Chondrocyte (in vitro differentiated cells): ENCODE measurements around the gene KIF3A. TPM values are rescaled to one million over a fixed set of nuclear protein-coding genes. Genes with fewer than 3 reads are reported as not detected.
"Not testable (repeated sequence)": the region's sequence is repeated elsewhere in the genome, so short reads cannot be mapped to it uniquely, and the experiment has no call there.

Experiments used
- DNase-seq: peaks from one replicate; pipeline ENCODE4 v3.0.0; 2021; ENCODE audit warnings: mixed read lengths, low spot score
- H3K27ac Mint-ChIP-seq: one replicate; pipeline ENCODE4 v1.8.0; 2021; ENCODE audit warnings: mild to moderate bottlenecking, moderate library complexity, mixed read lengths; ENCODE audit not compliant: unreplicated experiment
- H3K27me3 Mint-ChIP-seq: 2 replicates; pipeline ENCODE4 v1.8.0; 2021; ENCODE audit warnings: low read depth, mixed read lengths
- H3K36me3 Mint-ChIP-seq: 2 replicates; pipeline ENCODE4 v1.8.0; 2021; ENCODE audit warnings: low read depth, mixed read lengths
- H3K4me1 Mint-ChIP-seq: 2 replicates; pipeline ENCODE4 v1.8.0; 2021; ENCODE audit warnings: low read depth, mild to moderate bottlenecking, mixed read lengths
- H3K4me3 Mint-ChIP-seq: one replicate; pipeline ENCODE4 v1.8.0; 2021; ENCODE audit warnings: mild to moderate bottlenecking, moderate library complexity, mixed read lengths; ENCODE audit not compliant: unreplicated experiment
- H3K9me3 Mint-ChIP-seq: 2 replicates; pipeline ENCODE4 v1.8.0; 2021; ENCODE audit warnings: low read depth, mixed read lengths
- CTCF ChIP-seq: fragments of 200-600 bp; sonication (generic); IDR thresholded peaks from 2 replicates; pipeline ENCODE4 v1.5.0; 2021; ENCODE audit warnings: antibody characterized with exemption, mild to moderate bottlenecking, moderate library complexity
- total RNA-seq: library from RNA; stranded (reverse); gene quantifications from 3 replicates; pipeline ENCODE4 v1.2.1, GENCODE V29; 2021

The KIF3A gene
- total RNA-seq, 1 donor from 2014 or later, result 16.2 TPM

- Mint-ChIP-seq H3K27ac (no peak overlapping the region), H3K27me3 (no peaks in the 10 kb centered on the region)
These were observed 32.5 kb downstream of the KIF3A start for GRCh38 chr5:132704875-132705274.

GRCh38 chr5:132695956-132696355, 41.4 kb downstream of the KIF3A start:
- no peak for TF ChIP-seq CTCF
- H3K4me1 Mint-ChIP-seq, result peaks cover 2% of the 10 kb centered on the region
- H3K27me3 Mint-ChIP-seq, result no peaks in the 10 kb centered on the region
- H3K9me3 Mint-ChIP-seq, result peaks cover 3% of the 10 kb centered on the region
- peaks cover 17% of the 10 kb centered on the region for H3K36me3 Mint-ChIP-seq
- H3K4me3 Mint-ChIP-seq, result no peak overlapping the region
- H3K27ac Mint-ChIP-seq, result no peak overlapping the region
- no peak for DNase-seq

More at GRCh38 chr5:132704875-132705274, 32.5 kb downstream of the KIF3A start:
- peaks cover 8% of the 10 kb centered on the region for H3K4me1 Mint-ChIP-seq
- H3K36me3 Mint-ChIP-seq, result peaks cover 17% of the 10 kb centered on the region
- DNase-seq, result no peak
- H3K9me3 Mint-ChIP-seq, result no peaks in the 10 kb centered on the region
- no peak overlapping the region for H3K4me3 Mint-ChIP-seq
- no peak for TF ChIP-seq CTCF

- Mint-ChIP-seq H3K4me1 (peaks cover 2% of the 10 kb centered on the region), H3K27ac (no peak overlapping the region), H3K4me3 (no peak overlapping the region), H3K9me3 (peaks cover 3% of the 10 kb centered on the region), H3K27me3 (no peaks in the 10 kb centered on the region), H3K36me3 (peaks cover 7% of the 10 kb centered on the region)
- TF ChIP-seq CTCF, result no peak
- DNase-seq, result no peak
These were observed 44.7 kb downstream of the KIF3A start for GRCh38 chr5:132692632-132692967.

- not testable (repeated sequence) for H3K27me3 Mint-ChIP-seq, H3K36me3 Mint-ChIP-seq, H3K4me1 Mint-ChIP-seq, DNase-seq, H3K9me3 Mint-ChIP-seq, H3K27ac Mint-ChIP-seq, H3K4me3 Mint-ChIP-seq
These were observed 45.4 kb downstream of the KIF3A start for GRCh38 chr5:132691755-132692631.

GRCh38 chr5:132690156-132690555, 47.2 kb downstream of the KIF3A start:
- Mint-ChIP-seq H3K9me3 (peaks cover 3% of the 10 kb centered on the region), H3K27ac (no peak overlapping the region), H3K4me3 (no peak overlapping the region), H3K27me3 (no peaks in the 10 kb centered on the region), H3K36me3 (peaks cover 6% of the 10 kb centered on the region), H3K4me1 (peaks cover 2% of the 10 kb centered on the region)
- DNase-seq, result no peak
- TF ChIP-seq CTCF, result no peak

- Mint-ChIP-seq H3K9me3 (peaks cover 3% of the 10 kb centered on the region), H3K4me3 (no peak overlapping the region), H3K4me1 (peaks cover 2% of the 10 kb centered on the region), H3K27me3 (no peaks in the 10 kb centered on the region), H3K36me3 (peaks cover 6% of the 10 kb centered on the region), H3K27ac (no peak overlapping the region)
- TF ChIP-seq CTCF, result no peak
- no peak for DNase-seq
These were observed 47.8 kb downstream of the KIF3A start for GRCh38 chr5:132689513-132689912.
